HCT116 (cell line): ENCODE measurements around the gene CLVS2. TPM values are rescaled to one million over a fixed set of nuclear protein-coding genes. Genes with fewer than 3 reads are reported as not detected.
A peak's percentile ranks its signal among the peaks of the same experiment; 100 is the strongest.

Experiments used
- ATAC-seq: fragments of 200-7000 bp; cut with Tn5 transposase; 2 replicates; pipeline ENCODE4 v1.9.1; 2020; ENCODE audit warnings: mild to moderate bottlenecking, moderate library complexity
- BruUV-seq: library from RNA; stranded (reverse); fragments of 400-500 nt; replicated peaks from 2 replicates; lab custom pipeline; 2021; lab: Mats Ljungman, UMichigan
- CTCF ChIA-PET: fragments of 300-600 bp; sonication (Branson Sonifier 250); formaldehyde crosslinking; loops from one replicate; lab custom pipeline; 2021; ENCODE audit warnings: antibody characterized with exemption; lab: Charles Lee
- POLR2A ChIA-PET: fragments of 300-600, 350-600 bp; sonication (Branson Sonifier 250); formaldehyde crosslinking; loops from one replicate; lab custom pipeline; 2021; ENCODE audit warnings: antibody characterized with exemption; lab: Charles Lee
- RAD21 ChIA-PET, 2 experiments: fragments of 300-600 bp; sonication (Branson Sonifier 250); formaldehyde crosslinking; loops; one replicate each; lab custom pipeline; 2023; ENCODE audit warnings: low total read pairs in 2 of 2; ENCODE audit not compliant: uncharacterized antibody in 2 of 2, unreplicated experiment in 2 of 2, low non-redundant PET in 1 of 2; lab: Charles Lee
- DNase-seq: peaks from one replicate; pipeline ENCODE4 v3.0.0-alpha.2; 2010; ENCODE audit warnings: low read depth, low spot score
- H2AFZ ChIP-seq: fragments of 200-600 bp; shearing (Covaris generic), sonication (generic); 2 replicates; pipeline ENCODE4 v1.6.1; 2017; ENCODE audit warnings: low read depth, mixed run types, mixed read lengths, antibody characterized with exemption, low read length; ENCODE audit not compliant: poor library complexity, severe bottlenecking
- H3K27ac ChIP-seq: 2 replicates; pipeline ENCODE4 v1.5.1; 2012; ENCODE audit warnings: low read depth, low read length
- H3K27me3 ChIP-seq: fragments of 200-600 bp; sonication (generic); 2 replicates; pipeline ENCODE4 v1.6.1; 2016; ENCODE audit warnings: mixed run types, low read length, mixed read lengths; ENCODE audit not compliant: insufficient read depth
- H3K36me3 ChIP-seq, 2 experiments: fragments of 200-500 bp in 1 of 2; fragments of 200-600 bp in 1 of 2; sonication (Bioruptor generic) in 1 of 2; sonication (generic) in 1 of 2; 2 replicates each; pipeline versions ENCODE4 v1.5.1 to v1.6.1; 2014 to 2016; ENCODE audit warnings: low read length in 2 of 2, inconsistent platforms in 1 of 2, mixed read lengths in 1 of 2, mixed run types in 1 of 2; ENCODE audit not compliant: insufficient read depth in 2 of 2, control insufficient read depth in 1 of 2
- H3K4me1 ChIP-seq, 2 experiments: fragments of 200-600 bp in 1 of 2; sonication (generic) in 1 of 2; 2 replicates each; pipeline versions ENCODE4 v1.5.1 to v1.6.1; 2012 to 2017; ENCODE audit warnings: low read length in 2 of 2, inconsistent platforms in 1 of 2, mild to moderate bottlenecking in 1 of 2, mixed read lengths in 1 of 2, mixed run types in 1 of 2, moderate library complexity in 1 of 2; ENCODE audit not compliant: insufficient read depth in 2 of 2, control insufficient read depth in 1 of 2
- H3K4me2 ChIP-seq: fragments of 200-600 bp; sonication (generic); 2 replicates; pipeline ENCODE4 v1.6.1; 2017; ENCODE audit warnings: mixed run types, low read length, mixed read lengths
- H3K4me3 ChIP-seq, 2 experiments: fragments of 200-600 bp in 1 of 2; sonication (generic) in 1 of 2; replicated peaks in 1 of 2; 2 replicates each; pipeline ENCODE4 v1.5.1; 2011 to 2016; ENCODE audit warnings: low read length in 2 of 2, control low read depth in 1 of 2, low read depth in 1 of 2, mild to moderate bottlenecking in 1 of 2, mixed read lengths in 1 of 2, mixed run types in 1 of 2
- H3K79me2 ChIP-seq: fragments of 200-600 bp; sonication (generic); 2 replicates; pipeline ENCODE4 v1.6.1; 2017; ENCODE audit warnings: mild to moderate bottlenecking, mixed run types, low read length, moderate library complexity, mixed read lengths; ENCODE audit not compliant: insufficient read depth
- H3K9ac ChIP-seq: fragments of 200-600 bp; sonication (generic); 2 replicates; pipeline ENCODE4 v1.6.1; 2016; ENCODE audit warnings: low read length, mixed read lengths
- H3K9me2 ChIP-seq: fragments of 200-600 bp; sonication (generic), shearing (Covaris generic); 2 replicates; pipeline ENCODE4 v1.6.1; 2017; ENCODE audit warnings: mixed run types, mild to moderate bottlenecking, moderate library complexity; ENCODE audit not compliant: insufficient read depth
- H3K9me3 ChIP-seq, 2 experiments: fragments of 200-500 bp in 1 of 2; fragments of 200-600 bp in 1 of 2; sonication (Bioruptor generic) in 1 of 2; sonication (generic) in 1 of 2; 2 replicates each; pipeline ENCODE4 v1.6.1; 2014 to 2017; ENCODE audit warnings: low read length in 2 of 2, mixed read lengths in 2 of 2, inconsistent platforms in 1 of 2, low read depth in 1 of 2, mild to moderate bottlenecking in 1 of 2, mixed run types in 1 of 2, moderate library complexity in 1 of 2; ENCODE audit not compliant: control insufficient read depth in 1 of 2, insufficient read depth in 1 of 2
- H4K20me1 ChIP-seq: fragments of 200-600 bp; sonication (generic), shearing (Covaris generic); 2 replicates; pipeline ENCODE4 v1.6.1; 2017; ENCODE audit warnings: mixed run types, mild to moderate bottlenecking, moderate library complexity; ENCODE audit not compliant: insufficient read depth
- ELF1 ChIP-seq: IDR thresholded peaks from 2 replicates; pipeline ENCODE4 v1.6.1; 2012; ENCODE audit warnings: low read depth, borderline replicate concordance
- EZH2 ChIP-seq: fragments of 200-600 bp; sonication (generic); IDR thresholded peaks from 2 replicates; pipeline ENCODE4 v1.6.1; 2017; ENCODE audit warnings: antibody characterized with exemption, mixed run types
- EZH2phosphoT487 ChIP-seq: fragments of 200-600 bp; IDR thresholded peaks from 2 replicates; pipeline ENCODE4 v1.6.1; 2018; ENCODE audit warnings: antibody characterized with exemption, borderline replicate concordance
- FOSL1 ChIP-seq: IDR thresholded peaks from 2 replicates; pipeline ENCODE4 v1.6.1; 2012; ENCODE audit warnings: low read depth
- POLR2A ChIP-seq: IDR thresholded peaks from 2 replicates; pipeline ENCODE4 v1.7.0; 2011; ENCODE audit warnings: borderline replicate concordance; ENCODE audit not compliant: insufficient read depth, insufficient read length; ENCODE audit errors: extremely low read depth
- POLR2AphosphoS5 ChIP-seq: IDR thresholded peaks from 2 replicates; pipeline ENCODE4 v1.6.1; 2011; ENCODE audit warnings: mild to moderate bottlenecking, low read depth, low read length, moderate library complexity
- TCF7L2 ChIP-seq: IDR thresholded peaks from 2 replicates; pipeline ENCODE4 v1.7.0; 2011; ENCODE audit warnings: borderline replicate concordance, inconsistent platforms; ENCODE audit not compliant: insufficient read depth, insufficient read length; ENCODE audit errors: extremely low read depth
- YY1 ChIP-seq: IDR thresholded peaks from 2 replicates; pipeline ENCODE4 v1.6.1; 2011; ENCODE audit warnings: low read length, low read depth, moderate library complexity, mild to moderate bottlenecking; ENCODE audit not compliant: insufficient replicate concordance; ENCODE audit errors: extremely low read depth
- intact Hi-C: fragments of 100-400 bp; cut with micrococcal nuclease; formaldehyde crosslinking; loops from 2 replicates; pipeline ENCODE4 v1.10.0; 2022
- total RNA-seq: library from RNA; stranded (reverse); gene quantifications from one replicate; pipeline ENCODE4 v1.2.1, GENCODE V29; 2021; ENCODE audit not compliant: unreplicated experiment
- TF ChIP-seq, protein P1 (sequence below), 3 experiments: fragments of 200-600 bp in 1 of 3; sonication (generic) in 1 of 3; IDR thresholded peaks in 2 of 3; conservative IDR thresholded peaks in 1 of 3; 2 replicates each; pipeline ENCODE4 v1.5.1; 2012 to 2017; ENCODE audit warnings: low read depth in 2 of 3, low read length in 2 of 3, antibody characterized with exemption in 1 of 3, borderline replicate concordance in 1 of 3, control low read depth in 1 of 3, mild to moderate bottlenecking in 1 of 3, mixed read lengths in 1 of 3, mixed run types in 1 of 3, moderate library complexity in 1 of 3; ENCODE audit not compliant: insufficient read depth in 1 of 3

Gene CLVS2
- total RNA-seq, 1 experiment from 2014 or later, result not detected

DNA sequence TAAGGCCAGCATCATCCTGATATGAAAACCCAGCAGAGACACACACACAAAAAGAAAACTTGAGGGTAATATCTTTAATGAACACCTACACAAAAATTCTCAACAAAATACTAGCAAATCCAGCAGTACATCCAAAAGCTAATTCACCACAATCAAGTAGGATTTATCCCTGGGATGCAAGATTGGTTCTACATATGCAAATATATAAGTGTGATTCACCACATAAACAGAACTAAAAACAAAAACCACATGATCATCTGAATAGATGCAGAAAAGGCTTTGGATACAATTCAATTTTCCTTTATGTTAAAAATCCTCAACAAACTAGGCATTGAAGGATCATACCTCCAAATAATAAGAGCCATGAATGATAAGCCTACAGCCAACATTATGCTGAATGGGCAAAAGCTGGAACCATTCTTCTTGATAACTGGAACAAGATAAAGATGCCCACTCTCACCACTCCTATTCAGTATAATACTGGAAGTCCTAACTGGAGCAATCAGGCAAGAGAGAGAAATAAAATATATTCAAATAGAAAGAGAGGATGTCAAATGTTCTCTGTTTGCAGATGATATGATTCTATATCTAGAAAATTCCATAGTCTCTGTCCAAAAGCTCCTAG lies 33.9 kb upstream of the CLVS2 start (continued):
- TF ChIP-seq EZH2phosphoT487 (no peak), ELF1 (no peak), POLR2A (no peak), POLR2AphosphoS5 (no peak), FOSL1 (no peak), EZH2 (no peak), TCF7L2 (no peak)

DNA sequence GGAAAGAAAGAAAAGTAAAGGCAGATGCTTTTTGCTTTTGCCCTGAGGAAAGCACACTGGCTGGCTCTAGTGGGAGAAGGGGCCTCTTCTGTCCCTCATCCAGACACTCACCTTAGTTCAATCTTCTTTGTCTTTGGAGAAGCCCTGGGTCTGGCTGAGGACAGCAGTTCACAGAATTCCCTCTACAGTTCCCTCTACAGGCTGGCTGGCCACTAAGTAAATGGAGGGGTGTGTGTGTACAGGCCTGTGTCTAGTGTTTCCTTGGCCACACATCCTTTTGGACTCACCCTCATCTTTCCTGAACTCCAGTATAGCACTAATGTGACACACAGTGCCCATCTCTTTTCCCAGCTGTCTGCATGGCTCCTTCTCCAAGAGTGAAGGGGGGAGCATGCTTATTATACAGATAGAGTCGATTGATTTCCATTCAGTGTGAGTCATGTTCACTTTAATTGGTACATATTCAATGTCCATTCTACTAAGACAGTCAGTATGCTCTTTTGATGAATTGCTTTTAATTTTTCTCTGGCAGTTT lies 26.0 kb upstream of the CLVS2 start:
- CTCF ChIA-PET, result no interaction called here
- H3K4me3 ChIP-seq, result no peak overlapping the region
- intact Hi-C loops, result no loop called here
- DNase-seq (no peak), ATAC-seq (peak; percentile 68)
- H3K36me3 ChIP-seq, result no peaks in the 10 kb centered on the region
- RAD21 ChIA-PET, result no interaction called here
- no peak overlapping the region for H3K9ac ChIP-seq
- no peaks in the 10 kb centered on the region for H4K20me1 ChIP-seq
- TF ChIP-seq, protein P1, sequence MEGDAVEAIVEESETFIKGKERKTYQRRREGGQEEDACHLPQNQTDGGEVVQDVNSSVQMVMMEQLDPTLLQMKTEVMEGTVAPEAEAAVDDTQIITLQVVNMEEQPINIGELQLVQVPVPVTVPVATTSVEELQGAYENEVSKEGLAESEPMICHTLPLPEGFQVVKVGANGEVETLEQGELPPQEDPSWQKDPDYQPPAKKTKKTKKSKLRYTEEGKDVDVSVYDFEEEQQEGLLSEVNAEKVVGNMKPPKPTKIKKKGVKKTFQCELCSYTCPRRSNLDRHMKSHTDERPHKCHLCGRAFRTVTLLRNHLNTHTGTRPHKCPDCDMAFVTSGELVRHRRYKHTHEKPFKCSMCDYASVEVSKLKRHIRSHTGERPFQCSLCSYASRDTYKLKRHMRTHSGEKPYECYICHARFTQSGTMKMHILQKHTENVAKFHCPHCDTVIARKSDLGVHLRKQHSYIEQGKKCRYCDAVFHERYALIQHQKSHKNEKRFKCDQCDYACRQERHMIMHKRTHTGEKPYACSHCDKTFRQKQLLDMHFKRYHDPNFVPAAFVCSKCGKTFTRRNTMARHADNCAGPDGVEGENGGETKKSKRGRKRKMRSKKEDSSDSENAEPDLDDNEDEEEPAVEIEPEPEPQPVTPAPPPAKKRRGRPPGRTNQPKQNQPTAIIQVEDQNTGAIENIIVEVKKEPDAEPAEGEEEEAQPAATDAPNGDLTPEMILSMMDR (IDR thresholded peaks at IDR 0.05 in 2 of 3, conservative IDR thresholded peaks at IDR 0.05 in 1 of 3; ENCODE audit: borderline replicate concordance in 1 of 3, insufficient read depth in 1 of 3, low read depth in 2 of 3, low read length in 2 of 3), result peak in 2 of 3 experiments; percentile 15 to 21; a peak in 1 of 6 replicates
- no peak for TF ChIP-seq YY1
- no peaks in the 10 kb centered on the region for H3K79me2 ChIP-seq
- H3K9me2 ChIP-seq, result no peaks in the 10 kb centered on the region
- H3K4me2 ChIP-seq, result no peak overlapping the region
- no peaks in the 10 kb centered on the region for H3K4me1 ChIP-seq
- H2AFZ ChIP-seq, result no peak overlapping the region
- peaks cover 24% of the 10 kb centered on the region for H3K27me3 ChIP-seq
- no TSS peak for BruUV-seq
- POLR2A ChIA-PET, result no interaction called here
- H3K9me3 ChIP-seq, result no peaks in the 10 kb centered on the region
- H3K27ac ChIP-seq, result no peak overlapping the region
